Measurements from ENCODE around the gene HUNK.
A peak's percentile ranks its signal among the peaks of the same experiment; 100 is the strongest.

HUNK gene

GRCh38 chr21:31992391-31992790, 119.6 kb downstream of the HUNK start:
- Histone ChIP-seq H2BK12ac (ENCODE audit: low read length) (no peak overlapping the region), H3K4me1 (ENCODE audit: control insufficient read depth in 1 of 2, insufficient read depth in 2 of 2, low read length in 2 of 2) (no peaks in the 10 kb centered on the region), H2BK120ac (ENCODE audit: insufficient read depth, low read length, poor library complexity) (no peak overlapping the region), H2AFZ (ENCODE audit: insufficient read depth, low read length, poor library complexity) (no peak overlapping the region), H3K14ac (ENCODE audit: low read length) (no peak overlapping the region), H2AK5ac (ENCODE audit: low read length) (no peak overlapping the region), H4K8ac (ENCODE audit: low read depth, low read length) (no peak overlapping the region), H3K9ac (ENCODE audit: low read length) (no peak overlapping the region), H4K91ac (ENCODE audit: low read depth, low read length) (no peak overlapping the region), H3K4me2 (ENCODE audit: low read length) (no peak overlapping the region), H3K9me3 (ENCODE audit: insufficient read depth, low read depth, low read length) (no peaks in the 10 kb centered on the region), H3K23ac (ENCODE audit: low read length) (no peak overlapping the region), H3K27ac (ENCODE audit: low read depth, low read length) (no peak overlapping the region), H3K27me3 (ENCODE audit: insufficient read depth, low read length) (no peaks in the 10 kb centered on the region), H3K79me2 (ENCODE audit: control insufficient read depth, insufficient read depth, low read length, poor library complexity) (no peaks in the 10 kb centered on the region), H3K4me3 (ENCODE audit: low read depth, low read length) (peak overlapping the region; percentile 10), H4K12ac (ENCODE audit: low read depth, low read length) (no peak overlapping the region), H3K18ac (ENCODE audit: low read length) (no peak overlapping the region), H3K79me1 (ENCODE audit: low read length) (no peaks in the 10 kb centered on the region), H2BK5ac (ENCODE audit: low read depth, low read length, poor library complexity) (no peak overlapping the region), H3K36me3 (ENCODE audit: control insufficient read depth in 1 of 2, insufficient read depth in 2 of 2, low read length in 2 of 2) (peaks cover 3 to 4% of the 10 kb centered on the region in 2 experiments), H3K4ac (ENCODE audit: low read depth, low read length) (no peak overlapping the region)
- DNase-seq = no peak
- WGBS (ENCODE audit: extremely low coverage, insufficient coverage, insufficient read length) = no CpG with 5 or more reads among the region's 11 CpGs

DNA sequence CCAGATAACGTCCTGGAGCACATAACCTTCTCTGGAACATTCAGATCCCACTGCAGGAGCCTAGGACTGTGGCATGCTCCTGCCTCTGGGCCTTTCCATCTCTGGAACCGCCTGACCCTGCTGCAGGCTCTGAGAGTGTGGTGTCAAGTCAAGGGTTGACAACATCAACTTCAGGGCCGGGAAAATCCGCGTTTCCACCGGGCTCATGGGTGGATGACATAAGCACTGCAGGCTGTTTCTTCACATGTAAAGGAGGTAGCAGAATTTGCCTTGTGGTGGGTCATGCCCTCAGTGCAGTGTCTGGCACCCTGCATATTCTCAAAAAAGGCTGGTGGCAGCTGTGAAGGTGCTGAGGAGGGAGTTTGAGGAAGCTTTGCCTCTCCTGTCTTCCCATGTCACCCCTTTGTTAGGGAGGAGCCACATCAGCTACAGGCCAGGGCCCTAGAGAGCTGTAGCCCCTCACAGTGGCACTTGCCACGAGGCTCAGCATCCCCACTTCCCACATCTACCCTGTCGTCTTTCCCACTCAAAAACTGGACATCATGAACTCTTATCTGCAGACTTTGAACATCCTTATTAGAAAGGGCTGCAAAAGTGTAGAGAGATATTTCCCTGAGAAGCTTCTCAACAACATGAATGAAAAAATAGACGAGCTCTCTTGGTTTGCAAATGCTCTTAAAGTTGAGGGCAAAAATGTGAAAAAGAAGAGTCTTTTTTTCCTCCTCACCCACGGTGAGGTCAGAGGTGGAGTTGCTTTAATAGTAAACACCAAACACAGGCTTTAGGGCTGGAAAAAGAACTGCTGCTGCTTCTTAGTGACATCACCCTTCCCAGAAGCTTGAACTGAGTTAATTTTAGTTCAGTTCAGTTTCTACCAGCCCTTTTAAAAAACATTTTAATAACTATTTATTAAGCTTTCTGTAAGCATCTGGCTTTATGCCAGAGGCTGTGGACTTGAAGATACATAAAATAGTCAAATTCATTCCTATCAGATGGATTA, 121.3 kb downstream of the HUNK start:
- Histone ChIP-seq H3K4me2 (ENCODE audit: low read length) (no peak overlapping the region), H3K4me3 (ENCODE audit: low read depth, low read length) (no peak overlapping the region), H3K23ac (ENCODE audit: low read length) (no peak overlapping the region), H2BK5ac (ENCODE audit: low read depth, low read length, poor library complexity) (no peak overlapping the region), H3K9ac (ENCODE audit: low read length) (no peak overlapping the region), H2AFZ (ENCODE audit: insufficient read depth, low read length, poor library complexity) (no peak overlapping the region), H4K12ac (ENCODE audit: low read depth, low read length) (no peak overlapping the region), H3K18ac (ENCODE audit: low read length) (no peak overlapping the region), H3K79me2 (ENCODE audit: control insufficient read depth, insufficient read depth, low read length, poor library complexity) (no peaks in the 10 kb centered on the region), H3K9me3 (ENCODE audit: insufficient read depth, low read depth, low read length) (no peaks in the 10 kb centered on the region), H2BK120ac (ENCODE audit: insufficient read depth, low read length, poor library complexity) (no peak overlapping the region), H3K36me3 (ENCODE audit: control insufficient read depth in 1 of 2, insufficient read depth in 2 of 2, low read length in 2 of 2) (peaks cover 10 to 12% of the 10 kb centered on the region in 2 experiments), H4K8ac (ENCODE audit: low read depth, low read length) (no peak overlapping the region), H3K4ac (ENCODE audit: low read depth, low read length) (no peak overlapping the region), H3K79me1 (ENCODE audit: low read length) (no peaks in the 10 kb centered on the region), H3K27ac (ENCODE audit: low read depth, low read length) (no peak overlapping the region), H2AK5ac (ENCODE audit: low read length) (no peak overlapping the region), H3K27me3 (ENCODE audit: insufficient read depth, low read length) (no peaks in the 10 kb centered on the region), H2BK12ac (ENCODE audit: low read length) (no peak overlapping the region), H3K14ac (ENCODE audit: low read length) (no peak overlapping the region), H3K4me1 (ENCODE audit: control insufficient read depth in 1 of 2, insufficient read depth in 2 of 2, low read length in 2 of 2) (no peaks in the 10 kb centered on the region), H4K91ac (ENCODE audit: low read depth, low read length) (no peak overlapping the region)
- WGBS (ENCODE audit: extremely low coverage, insufficient coverage, insufficient read length) = no CpG with 5 or more reads among the region's 10 CpGs
- no peak for DNase-seq

GRCh38 chr21:31997191-31997590, 124.4 kb downstream of the HUNK start:
- H3K14ac ChIP-seq (ENCODE audit: low read length) = no peak overlapping the region
- H3K79me1 ChIP-seq (ENCODE audit: low read length) = no peaks in the 10 kb centered on the region
- no peaks in the 10 kb centered on the region for H3K9me3 ChIP-seq (ENCODE audit: insufficient read depth, low read depth, low read length)
- H3K27me3 ChIP-seq (ENCODE audit: insufficient read depth, low read length) = no peaks in the 10 kb centered on the region
- H2BK120ac ChIP-seq (ENCODE audit: insufficient read depth, low read length, poor library complexity) = no peak overlapping the region
- H3K4me3 ChIP-seq (ENCODE audit: low read depth, low read length) = no peak overlapping the region
- no peaks in the 10 kb centered on the region for H3K4me1 ChIP-seq (ENCODE audit: control insufficient read depth in 1 of 2, insufficient read depth in 2 of 2, low read length in 2 of 2)
- no peaks in the 10 kb centered on the region for H3K79me2 ChIP-seq (ENCODE audit: control insufficient read depth, insufficient read depth, low read length, poor library complexity)
- no peak overlapping the region for H3K9ac ChIP-seq (ENCODE audit: low read length)
- no peak overlapping the region for H4K8ac ChIP-seq (ENCODE audit: low read depth, low read length)
- H2AK5ac ChIP-seq (ENCODE audit: low read length) = no peak overlapping the region
- H3K27ac ChIP-seq (ENCODE audit: low read depth, low read length) = no peak overlapping the region
- H3K18ac ChIP-seq (ENCODE audit: low read length) = no peak overlapping the region
- no peak overlapping the region for H3K23ac ChIP-seq (ENCODE audit: low read length)
- peaks cover 16 to 17% of the 10 kb centered on the region in 2 experiments for H3K36me3 ChIP-seq (ENCODE audit: control insufficient read depth in 1 of 2, insufficient read depth in 2 of 2, low read length in 2 of 2)
- WGBS (ENCODE audit: extremely low coverage, insufficient coverage, insufficient read length) = no CpG with 5 or more reads among the region's 4 CpGs
- DNase-seq = no peak
- H3K4me2 ChIP-seq (ENCODE audit: low read length) = no peak overlapping the region
- H4K91ac ChIP-seq (ENCODE audit: low read depth, low read length) = no peak overlapping the region
- H4K12ac ChIP-seq (ENCODE audit: low read depth, low read length) = no peak overlapping the region
- H2BK5ac ChIP-seq (ENCODE audit: low read depth, low read length, poor library complexity) = no peak overlapping the region
- no peak overlapping the region for H2BK12ac ChIP-seq (ENCODE audit: low read length)
- no peak overlapping the region for H2AFZ ChIP-seq (ENCODE audit: insufficient read depth, low read length, poor library complexity)
- no peak overlapping the region for H3K4ac ChIP-seq (ENCODE audit: low read depth, low read length)

- Histone ChIP-seq H3K4me1 (ENCODE audit: control insufficient read depth in 1 of 2, insufficient read depth in 2 of 2, low read length in 2 of 2) (no peaks in the 10 kb centered on the region), H4K91ac (ENCODE audit: low read depth, low read length) (no peak overlapping the region), H2BK12ac (ENCODE audit: low read length) (no peak overlapping the region), H3K27me3 (ENCODE audit: insufficient read depth, low read length) (no peaks in the 10 kb centered on the region), H3K9ac (ENCODE audit: low read length) (no peak overlapping the region), H3K23ac (ENCODE audit: low read length) (no peak overlapping the region), H3K14ac (ENCODE audit: low read length) (no peak overlapping the region), H2AK5ac (ENCODE audit: low read length) (no peak overlapping the region), H3K27ac (ENCODE audit: low read depth, low read length) (no peak overlapping the region), H2BK5ac (ENCODE audit: low read depth, low read length, poor library complexity) (no peak overlapping the region), H3K36me3 (ENCODE audit: control insufficient read depth in 1 of 2, insufficient read depth in 2 of 2, low read length in 2 of 2) (peaks cover 16 to 17% of the 10 kb centered on the region in 2 experiments), H3K4ac (ENCODE audit: low read depth, low read length) (no peak overlapping the region), H4K8ac (ENCODE audit: low read depth, low read length) (no peak overlapping the region), H3K4me2 (ENCODE audit: low read length) (no peak overlapping the region), H3K79me1 (ENCODE audit: low read length) (no peaks in the 10 kb centered on the region), H2BK120ac (ENCODE audit: insufficient read depth, low read length, poor library complexity) (no peak overlapping the region), H2AFZ (ENCODE audit: insufficient read depth, low read length, poor library complexity) (no peak overlapping the region), H3K79me2 (ENCODE audit: control insufficient read depth, insufficient read depth, low read length, poor library complexity) (no peaks in the 10 kb centered on the region), H3K9me3 (ENCODE audit: insufficient read depth, low read depth, low read length) (no peaks in the 10 kb centered on the region), H4K12ac (ENCODE audit: low read depth, low read length) (no peak overlapping the region), H3K18ac (ENCODE audit: low read length) (no peak overlapping the region), H3K4me3 (ENCODE audit: low read depth, low read length) (no peak overlapping the region)
- WGBS (ENCODE audit: extremely low coverage, insufficient coverage, insufficient read length) = 100% methylated on average over 1 of the region's 12 CpGs
- DNase-seq = no peak
These were observed 127.1 kb downstream of the HUNK start for GRCh38 chr21:31999810-32000468.

Measured in trophoblast cell (in vitro differentiated cells and primary cell).